PC-3 (cell line): ENCODE data around the gene STAT1.

Source experiments
- EZH2 ChIP-seq: fragments of 300-600 bp; sonication (generic); IDR thresholded peaks from one replicate; pipeline ENCODE4 v1.6.1; 2017; ENCODE audit warnings: antibody characterized with exemption, mild to moderate bottlenecking, low read length; ENCODE audit not compliant: unreplicated experiment
- EZH2phosphoT487 ChIP-seq: fragments of 300-600 bp; sonication (generic); IDR thresholded peaks from 2 replicates; pipeline ENCODE4 v1.6.1; 2018; ENCODE audit warnings: mild to moderate bottlenecking, antibody characterized with exemption, low read length, borderline replicate concordance
- TF ChIP-seq, protein P1 (sequence below): fragments of 300-600 bp; sonication (generic); conservative IDR thresholded peaks from 2 replicates; pipeline ENCODE4 v1.5.1; 2017; ENCODE audit warnings: antibody characterized with exemption, low read depth, mild to moderate bottlenecking, low read length

- TF ChIP-seq, protein P1, sequence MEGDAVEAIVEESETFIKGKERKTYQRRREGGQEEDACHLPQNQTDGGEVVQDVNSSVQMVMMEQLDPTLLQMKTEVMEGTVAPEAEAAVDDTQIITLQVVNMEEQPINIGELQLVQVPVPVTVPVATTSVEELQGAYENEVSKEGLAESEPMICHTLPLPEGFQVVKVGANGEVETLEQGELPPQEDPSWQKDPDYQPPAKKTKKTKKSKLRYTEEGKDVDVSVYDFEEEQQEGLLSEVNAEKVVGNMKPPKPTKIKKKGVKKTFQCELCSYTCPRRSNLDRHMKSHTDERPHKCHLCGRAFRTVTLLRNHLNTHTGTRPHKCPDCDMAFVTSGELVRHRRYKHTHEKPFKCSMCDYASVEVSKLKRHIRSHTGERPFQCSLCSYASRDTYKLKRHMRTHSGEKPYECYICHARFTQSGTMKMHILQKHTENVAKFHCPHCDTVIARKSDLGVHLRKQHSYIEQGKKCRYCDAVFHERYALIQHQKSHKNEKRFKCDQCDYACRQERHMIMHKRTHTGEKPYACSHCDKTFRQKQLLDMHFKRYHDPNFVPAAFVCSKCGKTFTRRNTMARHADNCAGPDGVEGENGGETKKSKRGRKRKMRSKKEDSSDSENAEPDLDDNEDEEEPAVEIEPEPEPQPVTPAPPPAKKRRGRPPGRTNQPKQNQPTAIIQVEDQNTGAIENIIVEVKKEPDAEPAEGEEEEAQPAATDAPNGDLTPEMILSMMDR, result no peak
- no peak for TF ChIP-seq EZH2
- TF ChIP-seq EZH2phosphoT487, result no peak
Measured at GRCh38 chr2:190977505-190977904, 36.5 kb downstream of the STAT1 start.
